Islet of Langerhans (tissue), 1 donor: Measurements from ENCODE around the gene RASGRP4.
"Not testable (repeated sequence)": the region's sequence is repeated elsewhere in the genome, so short reads cannot be mapped to it uniquely, and the experiment has no call there.

Experiments
- FAIRE-seq: peaks from one replicate; lab custom pipeline; 2011; peaks lifted over from hg19 to GRCh38; lab: Jason Lieb, UNC

Gene RASGRP4

GRCh38 chr19:38367041-38367440, 59.0 kb downstream of the RASGRP4 start:
- no peak for FAIRE-seq

GRCh38 chr19:38362946-38363688, 62.9 kb downstream of the RASGRP4 start:
- FAIRE-seq: not testable (repeated sequence)

DNA sequence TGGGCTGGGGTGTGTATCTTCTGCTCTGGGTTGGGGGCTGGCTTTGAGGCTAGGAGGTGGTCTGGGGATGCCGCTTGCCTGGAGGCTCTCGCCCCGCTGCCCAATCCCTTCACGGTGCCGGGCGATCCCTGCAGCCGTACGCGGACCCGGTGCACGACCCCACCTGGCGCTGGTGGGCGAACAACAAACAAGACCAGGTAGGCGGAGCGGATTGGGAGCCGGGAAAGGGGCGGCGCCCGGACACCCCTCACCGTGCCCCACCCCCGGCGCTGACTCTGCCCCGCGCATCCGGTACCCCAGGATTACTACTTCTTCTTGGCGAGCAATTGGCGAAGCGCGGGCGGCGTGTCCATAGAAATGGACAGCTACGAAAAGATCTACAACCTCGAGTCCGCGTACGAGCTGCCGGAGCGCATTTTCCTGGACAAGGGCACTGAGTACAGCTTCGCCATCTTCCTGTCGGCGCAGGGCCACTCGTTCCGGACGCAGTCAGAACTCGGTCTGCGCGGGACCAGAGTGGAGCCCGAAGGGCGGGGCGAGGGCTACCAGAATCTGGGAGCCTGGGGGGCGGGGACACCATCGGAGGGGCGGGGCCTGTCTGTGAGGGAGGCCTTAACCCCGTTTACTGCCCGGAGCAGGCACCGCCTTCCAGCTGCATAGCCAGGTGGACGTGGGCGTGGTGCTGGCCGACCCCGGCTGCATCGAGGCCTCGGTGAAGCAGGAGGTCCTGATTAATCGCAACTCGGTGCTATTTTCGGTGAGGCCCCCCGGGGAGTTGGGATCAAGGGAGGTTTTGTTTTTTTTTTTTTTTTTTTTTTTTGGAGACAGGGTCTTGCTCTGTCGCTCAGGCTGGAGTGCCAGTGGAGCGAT, 63.7 kb downstream of the RASGRP4 start:
- no peak for FAIRE-seq

- FAIRE-seq: no peak
These were observed 64.4 kb downstream of the RASGRP4 start for GRCh38 chr19:38361633-38362075.

- FAIRE-seq: no peak
These were observed 65.0 kb downstream of the RASGRP4 start for GRCh38 chr19:38360839-38361631.

GRCh38 chr19:38360351-38360750, 65.7 kb downstream of the RASGRP4 start:
- FAIRE-seq: no peak

- no peak for FAIRE-seq
These were observed 66.6 kb downstream of the RASGRP4 start for GRCh38 chr19:38359242-38360021.
